HCT116 (cell line): ENCODE results near the gene MON2. TPM values are rescaled to one million over a fixed set of nuclear protein-coding genes. Genes with fewer than 3 reads are reported as not detected.

Experiments used
- ATAC-seq: fragments of 200-7000 bp; cut with Tn5 transposase; 2 replicates; pipeline ENCODE4 v1.9.1; 2020; ENCODE audit warnings: mild to moderate bottlenecking, moderate library complexity
- BruUV-seq: library from RNA; stranded (reverse); fragments of 400-500 nt; replicated peaks from 2 replicates; lab custom pipeline; 2021; lab: Mats Ljungman, UMichigan
- CTCF ChIA-PET: fragments of 300-600 bp; sonication (Branson Sonifier 250); formaldehyde crosslinking; loops from one replicate; lab custom pipeline; 2021; ENCODE audit warnings: antibody characterized with exemption; lab: Charles Lee
- POLR2A ChIA-PET: fragments of 300-600, 350-600 bp; sonication (Branson Sonifier 250); formaldehyde crosslinking; loops from one replicate; lab custom pipeline; 2021; ENCODE audit warnings: antibody characterized with exemption; lab: Charles Lee
- RAD21 ChIA-PET, 2 experiments: fragments of 300-600 bp; sonication (Branson Sonifier 250); formaldehyde crosslinking; loops; one replicate each; lab custom pipeline; 2023; ENCODE audit warnings: low total read pairs in 2 of 2; ENCODE audit not compliant: uncharacterized antibody in 2 of 2, unreplicated experiment in 2 of 2, low non-redundant PET in 1 of 2; lab: Charles Lee
- DNase-seq: peaks from one replicate; pipeline ENCODE4 v3.0.0-alpha.2; 2010; ENCODE audit warnings: low read depth, low spot score
- H2AFZ ChIP-seq: fragments of 200-600 bp; shearing (Covaris generic), sonication (generic); 2 replicates; pipeline ENCODE4 v1.6.1; 2017; ENCODE audit warnings: low read depth, mixed run types, mixed read lengths, antibody characterized with exemption, low read length; ENCODE audit not compliant: poor library complexity, severe bottlenecking
- H3K27ac ChIP-seq: 2 replicates; pipeline ENCODE4 v1.5.1; 2012; ENCODE audit warnings: low read depth, low read length
- H3K27me3 ChIP-seq: fragments of 200-600 bp; sonication (generic); 2 replicates; pipeline ENCODE4 v1.6.1; 2016; ENCODE audit warnings: mixed run types, low read length, mixed read lengths; ENCODE audit not compliant: insufficient read depth
- H3K36me3 ChIP-seq, 2 experiments: fragments of 200-500 bp in 1 of 2; fragments of 200-600 bp in 1 of 2; sonication (Bioruptor generic) in 1 of 2; sonication (generic) in 1 of 2; 2 replicates each; pipeline versions ENCODE4 v1.5.1 to v1.6.1; 2014 to 2016; ENCODE audit warnings: low read length in 2 of 2, inconsistent platforms in 1 of 2, mixed read lengths in 1 of 2, mixed run types in 1 of 2; ENCODE audit not compliant: insufficient read depth in 2 of 2, control insufficient read depth in 1 of 2
- H3K4me1 ChIP-seq, 2 experiments: fragments of 200-600 bp in 1 of 2; sonication (generic) in 1 of 2; 2 replicates each; pipeline versions ENCODE4 v1.5.1 to v1.6.1; 2012 to 2017; ENCODE audit warnings: low read length in 2 of 2, inconsistent platforms in 1 of 2, mild to moderate bottlenecking in 1 of 2, mixed read lengths in 1 of 2, mixed run types in 1 of 2, moderate library complexity in 1 of 2; ENCODE audit not compliant: insufficient read depth in 2 of 2, control insufficient read depth in 1 of 2
- H3K4me2 ChIP-seq: fragments of 200-600 bp; sonication (generic); 2 replicates; pipeline ENCODE4 v1.6.1; 2017; ENCODE audit warnings: mixed run types, low read length, mixed read lengths
- H3K4me3 ChIP-seq, 2 experiments: fragments of 200-600 bp in 1 of 2; sonication (generic) in 1 of 2; replicated peaks in 1 of 2; 2 replicates each; pipeline ENCODE4 v1.5.1; 2011 to 2016; ENCODE audit warnings: low read length in 2 of 2, control low read depth in 1 of 2, low read depth in 1 of 2, mild to moderate bottlenecking in 1 of 2, mixed read lengths in 1 of 2, mixed run types in 1 of 2
- H3K79me2 ChIP-seq: fragments of 200-600 bp; sonication (generic); 2 replicates; pipeline ENCODE4 v1.6.1; 2017; ENCODE audit warnings: mild to moderate bottlenecking, mixed run types, low read length, moderate library complexity, mixed read lengths; ENCODE audit not compliant: insufficient read depth
- H3K9ac ChIP-seq: fragments of 200-600 bp; sonication (generic); 2 replicates; pipeline ENCODE4 v1.6.1; 2016; ENCODE audit warnings: low read length, mixed read lengths
- H3K9me2 ChIP-seq: fragments of 200-600 bp; sonication (generic), shearing (Covaris generic); 2 replicates; pipeline ENCODE4 v1.6.1; 2017; ENCODE audit warnings: mixed run types, mild to moderate bottlenecking, moderate library complexity; ENCODE audit not compliant: insufficient read depth
- H3K9me3 ChIP-seq, 2 experiments: fragments of 200-500 bp in 1 of 2; fragments of 200-600 bp in 1 of 2; sonication (Bioruptor generic) in 1 of 2; sonication (generic) in 1 of 2; 2 replicates each; pipeline ENCODE4 v1.6.1; 2014 to 2017; ENCODE audit warnings: low read length in 2 of 2, mixed read lengths in 2 of 2, inconsistent platforms in 1 of 2, low read depth in 1 of 2, mild to moderate bottlenecking in 1 of 2, mixed run types in 1 of 2, moderate library complexity in 1 of 2; ENCODE audit not compliant: control insufficient read depth in 1 of 2, insufficient read depth in 1 of 2
- H4K20me1 ChIP-seq: fragments of 200-600 bp; sonication (generic), shearing (Covaris generic); 2 replicates; pipeline ENCODE4 v1.6.1; 2017; ENCODE audit warnings: mixed run types, mild to moderate bottlenecking, moderate library complexity; ENCODE audit not compliant: insufficient read depth
- CBX3 ChIP-seq: IDR thresholded peaks from 2 replicates; pipeline ENCODE4 v1.6.1; 2012; ENCODE audit warnings: low read depth
- CTCF ChIP-seq, 3 experiments: fragments of 200-600 bp in 1 of 3; sonication (generic) in 1 of 3; IDR thresholded peaks in 2 of 3; conservative IDR thresholded peaks in 1 of 3; 2 replicates each; pipeline ENCODE4 v1.5.1; 2012 to 2017; ENCODE audit warnings: low read depth in 2 of 3, low read length in 2 of 3, antibody characterized with exemption in 1 of 3, borderline replicate concordance in 1 of 3, control low read depth in 1 of 3, mild to moderate bottlenecking in 1 of 3, mixed read lengths in 1 of 3, mixed run types in 1 of 3, moderate library complexity in 1 of 3; ENCODE audit not compliant: insufficient read depth in 1 of 3
- EZH2 ChIP-seq: fragments of 200-600 bp; sonication (generic); IDR thresholded peaks from 2 replicates; pipeline ENCODE4 v1.6.1; 2017; ENCODE audit warnings: antibody characterized with exemption, mixed run types
- MAX ChIP-seq: IDR thresholded peaks from 2 replicates; pipeline ENCODE4 v1.6.1; 2012
- POLR2A ChIP-seq: IDR thresholded peaks from 2 replicates; pipeline ENCODE4 v1.7.0; 2011; ENCODE audit warnings: borderline replicate concordance; ENCODE audit not compliant: insufficient read depth, insufficient read length; ENCODE audit errors: extremely low read depth
- POLR2AphosphoS5 ChIP-seq: IDR thresholded peaks from 2 replicates; pipeline ENCODE4 v1.6.1; 2011; ENCODE audit warnings: mild to moderate bottlenecking, low read depth, low read length, moderate library complexity
- RAD21 ChIP-seq: IDR thresholded peaks from 2 replicates; pipeline ENCODE4 v1.6.1; 2012; ENCODE audit warnings: low read depth, mild to moderate bottlenecking
- REST ChIP-seq: IDR thresholded peaks from 2 replicates; pipeline ENCODE4 v1.6.1; 2012; ENCODE audit warnings: low read depth
- SIN3A ChIP-seq: IDR thresholded peaks from 2 replicates; pipeline ENCODE4 v1.6.1; 2012; ENCODE audit warnings: low read depth
- SP1 ChIP-seq: IDR thresholded peaks from 2 replicates; pipeline ENCODE4 v1.6.1; 2012; ENCODE audit warnings: low read depth
- SRF ChIP-seq: IDR thresholded peaks from 2 replicates; pipeline ENCODE4 v1.6.1; 2012; ENCODE audit warnings: low read depth
- TCF7L2 ChIP-seq: IDR thresholded peaks from 2 replicates; pipeline ENCODE4 v1.7.0; 2011; ENCODE audit warnings: borderline replicate concordance, inconsistent platforms; ENCODE audit not compliant: insufficient read depth, insufficient read length; ENCODE audit errors: extremely low read depth
- YY1 ChIP-seq: IDR thresholded peaks from 2 replicates; pipeline ENCODE4 v1.6.1; 2011; ENCODE audit warnings: low read length, low read depth, moderate library complexity, mild to moderate bottlenecking; ENCODE audit not compliant: insufficient replicate concordance; ENCODE audit errors: extremely low read depth
- ZFX ChIP-seq: fragments of 450-650 bp; IDR thresholded peaks from 2 replicates; pipeline ENCODE4 v1.6.1; 2017
- ZNF274 ChIP-seq: fragments of 200-500 bp; sonication (Bioruptor generic); IDR thresholded peaks from 2 replicates; pipeline ENCODE4 v1.6.1; 2014; ENCODE audit warnings: mild to moderate bottlenecking, low read depth, low read length, inconsistent platforms
- intact Hi-C: fragments of 100-400 bp; cut with micrococcal nuclease; formaldehyde crosslinking; loops from 2 replicates; pipeline ENCODE4 v1.10.0; 2022
- total RNA-seq: library from RNA; stranded (reverse); gene quantifications from one replicate; pipeline ENCODE4 v1.2.1, GENCODE V29; 2021; ENCODE audit not compliant: unreplicated experiment

MON2 gene
- total RNA-seq, 1 experiment from 2014 or later = 30.7 TPM

- ATAC-seq = no peak
- no peak for DNase-seq
- POLR2A ChIA-PET = no interaction called here
These were observed 138.2 kb downstream of the MON2 start for GRCh38 chr12:62604871-62605270.

GRCh38 chr12:62605981-62606380, 139.4 kb downstream of the MON2 start:
- Histone ChIP-seq H3K4me3 (no peak overlapping the region), H3K27me3 (no peaks in the 10 kb centered on the region), H3K4me1 (peaks cover 11 to 33% of the 10 kb centered on the region in 2 experiments), H3K27ac (no peak overlapping the region), H3K9ac (no peak overlapping the region), H3K9me2 (no peaks in the 10 kb centered on the region), H4K20me1 (no peaks in the 10 kb centered on the region), H3K4me2 (no peak overlapping the region), H3K9me3 (no peaks in the 10 kb centered on the region), H3K79me2 (peaks cover 26% of the 10 kb centered on the region), H3K36me3 (no peaks in the 10 kb centered on the region), H2AFZ (no peak overlapping the region)
- DNase-seq (no peak), ATAC-seq (no peak)
- intact Hi-C loops = loop anchor here (10.0 kb wide), 1 partner anchor 341 kb away; the partner anchor contains the start of gene USP15
- ChIA-PET CTCF (interaction anchor here (1.7 kb wide), 1 partner anchor 188 kb away, joined by 6 read pairs; no protein-coding TSS in a partner anchor), RAD21 (no interaction called here), POLR2A (interaction anchor here (1.5 kb wide), 1 partner anchor 24 kb away, joined by 3 read pairs; no protein-coding TSS in a partner anchor)
- no TSS peak for BruUV-seq
- TF ChIP-seq TCF7L2 (no peak), CTCF (IDR thresholded peaks at IDR 0.05 in 2 of 3, conservative IDR thresholded peaks at IDR 0.05 in 1 of 3; ENCODE audit: borderline replicate concordance in 1 of 3, insufficient read depth in 1 of 3, low read depth in 2 of 3, low read length in 2 of 3) (no peak), REST (no peak), YY1 (no peak), EZH2 (no peak), SIN3A (no peak), SP1 (no peak), MAX (no peak), SRF (no peak)

More at GRCh38 chr12:62604871-62605270, 138.2 kb downstream of the MON2 start:
- Histone ChIP-seq H3K9ac (no peak overlapping the region; the same call in 1 of the 2 replicates), H3K4me2 (peak overlapping the region; percentile 91), H3K4me3 (peak overlapping the region in 1 of 2 experiments; percentile 79; a peak in 1 of 4 replicates), H2AFZ (no peak overlapping the region), H3K27ac (no peak overlapping the region), H3K9me2 (no peaks in the 10 kb centered on the region), H3K27me3 (no peaks in the 10 kb centered on the region), H3K4me1 (peaks cover 11 to 34% of the 10 kb centered on the region in 2 experiments), H3K9me3 (no peaks in the 10 kb centered on the region), H3K79me2 (peaks cover 26% of the 10 kb centered on the region), H3K36me3 (no peaks in the 10 kb centered on the region), H4K20me1 (no peaks in the 10 kb centered on the region)
- ChIA-PET RAD21 (no interaction called here), CTCF (interaction anchor here (1.7 kb wide), 1 partner anchor 189 kb away, joined by 6 read pairs; no protein-coding TSS in a partner anchor)
- TF ChIP-seq MAX (no peak), ZNF274 (no peak), SIN3A (no peak), ZFX (no peak), SP1 (no peak), RAD21 (no peak), CBX3 (no peak), POLR2A (no peak), POLR2AphosphoS5 (no peak), SRF (no peak)
- no TSS peak for BruUV-seq
- intact Hi-C loops = loop anchor here (10.0 kb wide), 1 partner anchor 340 kb away; the partner anchor contains the start of gene USP15
